ENCODE results near the gene RPL13.

RPL13 gene

DNA sequence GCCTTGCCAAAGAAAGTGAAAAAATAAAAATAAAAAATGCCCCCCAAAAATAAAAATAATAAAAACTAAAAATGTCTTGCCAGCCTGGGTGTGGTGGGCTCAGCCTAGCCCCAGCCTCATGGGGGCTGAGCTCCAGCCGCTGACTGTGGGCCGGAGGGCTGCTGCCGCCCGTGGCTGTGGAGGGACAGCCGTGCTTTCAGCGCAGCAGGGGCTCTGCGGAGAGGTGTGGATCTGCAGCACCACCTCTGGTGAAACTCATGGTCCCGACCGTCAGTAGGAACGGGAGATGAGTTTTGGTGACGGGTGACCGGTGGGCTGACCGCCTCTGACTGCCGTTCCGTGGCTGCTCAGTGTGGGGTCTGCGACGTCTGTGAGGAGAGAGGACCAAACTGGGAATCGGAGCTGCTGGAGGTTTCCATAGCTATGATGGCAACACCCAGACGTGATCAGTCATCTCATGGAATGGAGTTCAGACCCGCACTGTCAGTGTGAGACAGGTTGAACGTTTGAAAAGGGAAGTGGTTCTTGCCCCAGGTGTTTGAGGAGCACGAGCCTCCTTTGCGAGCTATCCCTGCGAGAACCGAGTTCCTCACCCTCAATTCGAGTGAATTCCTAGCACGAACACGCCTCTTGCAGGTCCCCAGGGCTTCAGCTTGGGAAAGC is 12.0 kb upstream of the RPL13 start:
- TF ChIP-seq, protein P1, sequence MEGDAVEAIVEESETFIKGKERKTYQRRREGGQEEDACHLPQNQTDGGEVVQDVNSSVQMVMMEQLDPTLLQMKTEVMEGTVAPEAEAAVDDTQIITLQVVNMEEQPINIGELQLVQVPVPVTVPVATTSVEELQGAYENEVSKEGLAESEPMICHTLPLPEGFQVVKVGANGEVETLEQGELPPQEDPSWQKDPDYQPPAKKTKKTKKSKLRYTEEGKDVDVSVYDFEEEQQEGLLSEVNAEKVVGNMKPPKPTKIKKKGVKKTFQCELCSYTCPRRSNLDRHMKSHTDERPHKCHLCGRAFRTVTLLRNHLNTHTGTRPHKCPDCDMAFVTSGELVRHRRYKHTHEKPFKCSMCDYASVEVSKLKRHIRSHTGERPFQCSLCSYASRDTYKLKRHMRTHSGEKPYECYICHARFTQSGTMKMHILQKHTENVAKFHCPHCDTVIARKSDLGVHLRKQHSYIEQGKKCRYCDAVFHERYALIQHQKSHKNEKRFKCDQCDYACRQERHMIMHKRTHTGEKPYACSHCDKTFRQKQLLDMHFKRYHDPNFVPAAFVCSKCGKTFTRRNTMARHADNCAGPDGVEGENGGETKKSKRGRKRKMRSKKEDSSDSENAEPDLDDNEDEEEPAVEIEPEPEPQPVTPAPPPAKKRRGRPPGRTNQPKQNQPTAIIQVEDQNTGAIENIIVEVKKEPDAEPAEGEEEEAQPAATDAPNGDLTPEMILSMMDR (conservative IDR thresholded peaks at IDR 0.05; ENCODE audit: low read depth, low read length) = no peak
- no peak for DNase-seq (ENCODE audit: low read depth)
- no peak overlapping the region for H3K4me3 ChIP-seq (ENCODE audit: low read depth, low read length)

DNA sequence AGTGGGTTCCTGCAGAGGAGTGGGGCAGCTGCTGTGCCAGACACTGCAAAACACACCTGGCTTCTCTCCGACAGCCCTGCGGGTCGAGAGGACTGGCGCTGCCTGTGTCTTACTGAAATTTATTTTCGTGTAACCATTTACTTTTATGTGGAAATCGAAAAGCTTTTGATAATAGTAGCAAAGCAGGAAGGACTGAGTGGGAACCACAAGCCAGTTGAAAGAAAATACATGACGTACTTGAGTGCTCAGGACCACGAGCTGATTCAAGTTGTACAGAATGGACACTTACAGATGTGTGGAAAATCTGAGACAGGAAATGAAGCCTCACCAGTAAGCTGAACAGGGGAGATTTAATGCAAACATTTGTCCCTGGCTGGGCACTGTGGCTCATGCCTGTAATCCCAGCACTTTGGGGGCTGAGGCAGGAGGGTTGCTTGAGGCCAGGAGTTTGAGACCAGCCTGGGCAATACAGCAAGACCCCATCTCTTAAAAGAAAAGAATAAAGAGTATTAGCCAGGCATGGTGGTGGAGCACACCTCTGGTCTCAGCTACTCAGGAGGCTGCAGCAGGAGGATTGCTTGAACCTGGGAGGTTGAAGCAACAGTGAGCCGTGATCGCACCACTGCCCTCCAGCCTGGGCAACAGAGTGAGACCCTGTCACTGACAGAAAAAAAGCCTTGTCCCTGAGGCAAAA is 11.3 kb upstream of the RPL13 start:
- no peak for DNase-seq (ENCODE audit: low read depth)
- H3K4me3 ChIP-seq (ENCODE audit: low read depth, low read length) = no peak overlapping the region
- TF ChIP-seq, protein P1 (conservative IDR thresholded peaks at IDR 0.05; ENCODE audit: low read depth, low read length) = no peak

DNA sequence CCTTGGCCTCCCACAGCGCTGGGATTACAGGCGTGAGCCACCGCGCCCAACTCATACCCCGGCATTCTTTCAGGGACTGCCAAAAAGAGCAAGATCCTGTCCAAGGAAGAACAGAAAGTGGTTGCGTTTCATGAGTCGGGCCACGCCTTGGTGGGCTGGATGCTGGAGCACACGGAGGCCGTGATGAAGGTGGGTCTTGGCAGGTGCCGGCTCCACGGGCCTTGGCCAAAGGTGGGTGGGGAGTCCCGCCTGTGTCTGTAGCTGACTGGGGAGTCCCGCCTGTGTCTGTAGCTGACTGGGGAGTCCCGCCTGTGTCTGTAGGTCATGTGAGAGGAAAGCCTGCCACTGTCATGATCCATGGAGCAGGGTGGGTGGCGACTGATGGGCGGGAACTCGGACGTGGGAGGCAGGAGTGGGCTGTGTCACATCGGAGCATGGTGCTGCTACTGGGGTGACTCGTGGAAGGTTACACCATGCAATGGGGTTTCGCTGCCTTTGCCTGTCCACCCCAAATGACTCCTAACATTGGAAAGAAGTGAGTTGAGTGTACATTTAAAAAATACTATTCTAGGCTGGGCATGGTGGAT is 10.0 kb upstream of the RPL13 start:
- TF ChIP-seq, protein P1 (conservative IDR thresholded peaks at IDR 0.05; ENCODE audit: low read depth, low read length) = no peak

DNA sequence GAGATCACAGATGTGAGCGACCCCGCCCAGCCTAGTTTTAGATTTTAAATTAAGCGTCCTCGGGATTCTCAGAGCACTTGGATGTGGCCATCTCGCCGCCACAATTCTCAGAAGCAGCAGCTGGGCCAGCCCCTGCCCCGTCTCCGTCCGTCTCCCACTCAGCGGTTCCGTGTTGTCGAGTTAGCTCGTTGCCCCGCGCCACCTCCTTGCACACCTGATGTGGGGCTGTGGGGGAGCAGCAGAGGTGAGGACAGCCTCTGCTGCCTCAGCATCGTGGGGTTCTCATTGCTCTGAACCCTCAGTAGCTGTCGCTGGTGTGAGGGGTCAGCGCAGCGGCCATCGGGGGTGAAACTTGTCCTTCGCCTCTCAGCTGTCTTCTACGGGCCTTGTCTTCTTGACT is 8.2 kb upstream of the RPL13 start:
- H3K4me3 ChIP-seq (ENCODE audit: low read depth, low read length) = no peak overlapping the region
- TF ChIP-seq, protein P1 (conservative IDR thresholded peaks at IDR 0.05; ENCODE audit: low read depth, low read length) = no peak
- DNase-seq (ENCODE audit: low read depth) = no peak

More for the DNA sequence above, 10.0 kb upstream of the RPL13 start:
- no peak overlapping the region for H3K4me3 ChIP-seq (ENCODE audit: low read depth, low read length)
- no peak for DNase-seq (ENCODE audit: low read depth)

DNA sequence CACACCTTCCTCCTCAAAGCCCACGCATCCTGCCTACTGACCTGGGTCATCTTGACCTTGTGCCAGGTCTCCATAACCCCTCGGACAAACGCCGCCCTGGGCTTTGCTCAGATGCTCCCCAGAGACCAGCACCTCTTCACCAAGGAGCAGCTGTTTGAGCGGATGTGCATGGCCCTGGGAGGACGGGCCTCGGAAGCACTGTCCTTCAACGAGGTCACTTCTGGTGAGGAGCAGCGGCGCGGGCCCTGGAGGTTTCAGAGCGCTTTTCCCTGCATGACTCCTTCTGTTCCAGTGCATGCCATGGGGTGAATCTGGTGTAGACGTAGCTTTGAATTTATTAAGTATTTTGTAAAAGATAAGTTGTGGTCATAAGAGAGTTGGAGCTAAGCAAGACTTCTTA is 7.6 kb upstream of the RPL13 start:
- TF ChIP-seq, protein P1 (conservative IDR thresholded peaks at IDR 0.05; ENCODE audit: low read depth, low read length) = no peak
- DNase-seq (ENCODE audit: low read depth) = no peak
- H3K4me3 ChIP-seq (ENCODE audit: low read depth, low read length) = no peak overlapping the region

DNA sequence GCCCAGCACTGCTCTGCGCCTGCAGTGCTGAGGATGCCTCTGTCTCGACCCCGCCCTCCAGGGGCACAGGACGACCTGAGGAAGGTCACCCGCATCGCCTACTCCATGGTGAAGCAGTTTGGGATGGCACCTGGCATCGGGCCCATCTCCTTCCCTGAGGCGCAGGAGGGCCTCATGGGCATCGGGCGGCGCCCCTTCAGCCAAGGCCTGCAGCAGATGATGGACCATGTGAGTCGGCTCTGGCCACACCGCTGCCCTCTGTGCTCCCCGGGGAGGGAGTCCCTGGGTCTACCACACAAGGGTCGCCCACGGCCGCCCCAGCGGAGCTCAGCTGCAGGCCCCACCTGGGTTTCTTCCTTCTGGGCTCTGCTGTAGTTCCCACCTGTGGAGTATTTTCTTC is 6.7 kb upstream of the RPL13 start:
- TF ChIP-seq, protein P1 (conservative IDR thresholded peaks at IDR 0.05; ENCODE audit: low read depth, low read length) = no peak
- no peak overlapping the region for H3K4me3 ChIP-seq (ENCODE audit: low read depth, low read length)
- DNase-seq (ENCODE audit: low read depth) = no peak
